IMR-90 (cell line): ENCODE measurements around the gene DAG1. TPM values are rescaled to one million over a fixed set of nuclear protein-coding genes. Genes with fewer than 3 reads are reported as not detected.

Source experiments
- ATAC-seq: fragments of 200-7000 bp; cut with Tn5 transposase; 2 replicates; pipeline ENCODE4 v1.9.1; 2020; ENCODE audit warnings: low read depth, mild to moderate bottlenecking, moderate library complexity
- BruUV-seq: library from RNA; stranded (reverse); fragments of 400-500 nt; replicated peaks from 2 replicates; lab custom pipeline; 2021; lab: Mats Ljungman, UMichigan
- CTCF ChIA-PET: fragments of 300-600 bp; formaldehyde crosslinking; extraction: SDS; loops from one replicate; lab custom pipeline; 2021; ENCODE audit warnings: antibody characterized with exemption; lab: Yijun Ruan, JAX
- POLR2A ChIA-PET: fragments of 300-600 bp; sonication (Branson Sonifier 250); formaldehyde crosslinking; loops from one replicate; lab custom pipeline; 2022; ENCODE audit warnings: antibody characterized with exemption; ENCODE audit not compliant: unreplicated experiment; lab: Charles Lee
- DNase-seq: peaks from one replicate; pipeline ENCODE4 v3.0.0; 2013
- H2AFZ ChIP-seq: replicated peaks from 2 replicates; pipeline ENCODE3; 2013; ENCODE audit warnings: low read length, mild to moderate bottlenecking; ENCODE audit not compliant: poor library complexity
- H2AK5ac ChIP-seq: 2 replicates; pipeline ENCODE4 v1.6.1; 2013; ENCODE audit warnings: low read depth, low read length, inconsistent platforms
- H2AK9ac ChIP-seq: replicated peaks from 2 replicates; pipeline ENCODE3; 2013; ENCODE audit warnings: mild to moderate bottlenecking, low read depth, low read length, moderate library complexity; ENCODE audit not compliant: poor library complexity
- H2BK120ac ChIP-seq: 2 replicates; pipeline ENCODE4 v1.6.1; 2013; ENCODE audit warnings: low read depth, low read length, inconsistent platforms
- H2BK15ac ChIP-seq: 3 replicates; pipeline ENCODE4 v1.6.1; 2013; ENCODE audit warnings: low read depth, low read length, inconsistent platforms
- H2BK20ac ChIP-seq: 2 replicates; pipeline ENCODE4 v1.6.1; 2013; ENCODE audit warnings: low read depth, mild to moderate bottlenecking, inconsistent platforms, low read length, moderate library complexity
- H2BK5ac ChIP-seq: 2 replicates; pipeline ENCODE4 v1.6.1; 2013; ENCODE audit warnings: mild to moderate bottlenecking, low read depth, low read length, inconsistent platforms; ENCODE audit not compliant: poor library complexity, severe bottlenecking
- H3K14ac ChIP-seq: replicated peaks from 2 replicates; pipeline ENCODE4 v1.6.1; 2013; ENCODE audit warnings: low read depth, low read length, inconsistent platforms
- H3K18ac ChIP-seq: 2 replicates; pipeline ENCODE4 v1.6.1; 2013; ENCODE audit warnings: low read depth, low read length, control low read depth
- H3K23ac ChIP-seq: 2 replicates; pipeline ENCODE4 v1.6.1; 2013; ENCODE audit warnings: low read depth, low read length, inconsistent platforms
- H3K27ac ChIP-seq: 2 replicates; pipeline ENCODE4 v1.5.1; 2013; ENCODE audit warnings: mild to moderate bottlenecking, control low read depth, low read length; ENCODE audit not compliant: insufficient read depth
- H3K27me3 ChIP-seq: 2 replicates; pipeline ENCODE4 v1.6.1; 2013; ENCODE audit warnings: low read length; ENCODE audit not compliant: control insufficient read depth, insufficient read depth
- H3K36me3 ChIP-seq: 2 replicates; pipeline ENCODE4 v1.6.1; 2013; ENCODE audit warnings: low read length, mixed read lengths; ENCODE audit not compliant: control insufficient read depth, insufficient read depth
- H3K4ac ChIP-seq: 2 replicates; pipeline ENCODE4 v1.6.1; 2013; ENCODE audit warnings: low read depth, low read length, inconsistent platforms
- H3K4me1 ChIP-seq: 2 replicates; pipeline ENCODE4 v1.6.1; 2013; ENCODE audit warnings: low read length, mixed read lengths; ENCODE audit not compliant: control insufficient read depth, insufficient read depth
- H3K4me2 ChIP-seq: 2 replicates; pipeline ENCODE4 v1.6.1; 2013; ENCODE audit warnings: low read depth, mild to moderate bottlenecking, control low read depth, low read length, moderate library complexity
- H3K4me3 ChIP-seq: 2 replicates; pipeline ENCODE4 v1.5.1; 2013; ENCODE audit warnings: low read depth, mild to moderate bottlenecking, control low read depth, low read length, moderate library complexity; ENCODE audit not compliant: insufficient read depth
- H3K56ac ChIP-seq: 2 replicates; pipeline ENCODE4 v1.6.1; 2013; ENCODE audit warnings: low read length, inconsistent platforms; ENCODE audit not compliant: insufficient read depth; ENCODE audit errors: extremely low read depth
- H3K79me1 ChIP-seq, 2 experiments: 2 replicates each; pipeline ENCODE4 v1.6.1; 2013; ENCODE audit warnings: low read length in 2 of 2, inconsistent platforms in 1 of 2, low read depth in 1 of 2
- H3K9ac ChIP-seq: 2 replicates; pipeline ENCODE4 v1.6.1; 2013; ENCODE audit warnings: low read depth, low read length, control low read depth
- H3K9me1 ChIP-seq: 2 replicates; pipeline ENCODE4 v1.6.1; 2013; ENCODE audit warnings: low read length, inconsistent platforms; ENCODE audit not compliant: insufficient read depth
- H3K9me3 ChIP-seq: 2 replicates; pipeline ENCODE4 v1.6.1; 2013; ENCODE audit warnings: low read length; ENCODE audit not compliant: control insufficient read depth, insufficient read depth
- H4K20me1 ChIP-seq: 2 replicates; pipeline ENCODE4 v1.6.1; 2013; ENCODE audit warnings: low read length, inconsistent platforms; ENCODE audit not compliant: insufficient read depth
- H4K5ac ChIP-seq: 2 replicates; pipeline ENCODE4 v1.6.1; 2013; ENCODE audit warnings: mild to moderate bottlenecking, low read depth, low read length, control low read depth
- H4K8ac ChIP-seq, 2 experiments: 2 replicates each; pipeline ENCODE4 v1.6.1; 2013; ENCODE audit warnings: low read depth in 2 of 2, low read length in 2 of 2, control low read depth in 1 of 2, inconsistent platforms in 1 of 2
- H4K91ac ChIP-seq: 2 replicates; pipeline ENCODE4 v1.6.1; 2013; ENCODE audit warnings: low read depth, low read length, inconsistent platforms; ENCODE audit not compliant: insufficient read depth
- BHLHE40 ChIP-seq: fragments of 150-350 bp; IDR thresholded peaks from 2 replicates; pipeline ENCODE4 v1.6.1; 2016; ENCODE audit warnings: mild to moderate bottlenecking, low read depth, low read length
- CEBPB ChIP-seq: IDR thresholded peaks from 2 replicates; pipeline ENCODE4 v1.6.1; 2012; ENCODE audit warnings: low read depth, low read length, improper control_type of control experiment
- CHD1 ChIP-seq: IDR thresholded peaks from 2 replicates; pipeline ENCODE4 v1.6.1; 2012; ENCODE audit warnings: low read depth, low read length, improper control_type of control experiment
- ELK1 ChIP-seq: fragments of 150-350 bp; IDR thresholded peaks from 2 replicates; pipeline ENCODE4 v1.6.1; 2016; ENCODE audit warnings: low read depth, mild to moderate bottlenecking, low read length, moderate library complexity, borderline replicate concordance
- FOS ChIP-seq: fragments of 150-350 bp; IDR thresholded peaks from 2 replicates; pipeline ENCODE4 v1.6.1; 2016; ENCODE audit warnings: low read depth, low read length
- MAFK ChIP-seq: IDR thresholded peaks from 2 replicates; pipeline ENCODE4 v1.6.1; 2012; ENCODE audit warnings: low read depth, low read length, improper control_type of control experiment
- MAZ ChIP-seq: IDR thresholded peaks from 2 replicates; pipeline ENCODE4 v1.6.1; 2012; ENCODE audit warnings: low read depth, mild to moderate bottlenecking, low read length, improper control_type of control experiment, moderate library complexity, borderline replicate concordance
- MXI1 ChIP-seq: IDR thresholded peaks from 2 replicates; pipeline ENCODE4 v1.6.1; 2012; ENCODE audit warnings: low read depth, mild to moderate bottlenecking, low read length, moderate library complexity, borderline replicate concordance
- NFE2L2 ChIP-seq: fragments of 150-350 bp; IDR thresholded peaks from 2 replicates; pipeline ENCODE4 v1.6.1; 2016; ENCODE audit warnings: low read depth, mild to moderate bottlenecking, low read length
- POLR2A ChIP-seq: IDR thresholded peaks from 2 replicates; pipeline ENCODE4 v1.6.1; 2012; ENCODE audit warnings: mild to moderate bottlenecking, low read depth, low read length
- RAD21 ChIP-seq: IDR thresholded peaks from 2 replicates; pipeline ENCODE4 v1.6.1; 2012; ENCODE audit warnings: low read length, improper control_type of control experiment
- RCOR1 ChIP-seq: IDR thresholded peaks from 2 replicates; pipeline ENCODE4 v1.6.1; 2012; ENCODE audit warnings: mild to moderate bottlenecking, low read length, improper control_type of control experiment; ENCODE audit not compliant: insufficient replicate concordance
- RFX5 ChIP-seq: IDR thresholded peaks from 2 replicates; pipeline ENCODE4 v1.8.0; 2012; ENCODE audit warnings: low read depth, mild to moderate bottlenecking, low read length, moderate library complexity
- SMC3 ChIP-seq: fragments of 150-350 bp; IDR thresholded peaks from 2 replicates; pipeline ENCODE4 v1.6.1; 2016; ENCODE audit warnings: low read depth, mild to moderate bottlenecking, antibody characterized with exemption, low read length, moderate library complexity
- dilution Hi-C: fragments of 300-500 bp; cut with HindIII; formaldehyde crosslinking; loops from one replicate; pipeline ENCODE4 v1.14.3; 2018; ENCODE audit warnings: low sequenced_read_pairs; ENCODE audit not compliant: unreplicated experiment
- in situ Hi-C: fragments of 300-500 bp; cut with MboI; formaldehyde crosslinking; loops from 3 replicates; pipeline ENCODE4 v1.14.3; 2019; ENCODE audit warnings: low sequenced_read_pairs, inconsistent platforms, mixed read lengths
- intact Hi-C: fragments of 100-400 bp; cut with micrococcal nuclease; formaldehyde crosslinking; loops from 2 replicates; pipeline ENCODE4 v1.10.0; 2022
- polyA plus RNA-seq, 3 experiments: library from polyadenylated mRNA; depleted of rRNA; stranded (reverse); fragments of >200 nt; gene quantifications; 2 replicates each; pipeline ENCODE4 v1.2.3, GENCODE V29; 2012; ENCODE audit warnings: low replicate concordance in 1 of 3
- total RNA-seq: library from RNA; depleted of rRNA; stranded (reverse); fragments of >200 nt; gene quantifications from 2 replicates; pipeline ENCODE4 v1.2.3, GENCODE V29; 2012
- TF ChIP-seq, protein P1 (sequence below): conservative IDR thresholded peaks from 2 replicates; pipeline ENCODE4 v1.5.1; 2012; ENCODE audit warnings: mild to moderate bottlenecking, low read depth, low read length, improper control_type of control experiment
- TF ChIP-seq, protein P2 (sequence below): fragments of 150-350 bp; IDR thresholded peaks from 2 replicates; pipeline ENCODE4 v1.6.1; 2017; ENCODE audit warnings: mild to moderate bottlenecking, antibody characterized with exemption, low read length, low read depth

The DAG1 gene
- total and polyA plus RNA-seq, 2 of the 4 experiments (the other 2 are of a cell fraction) = 31.0 to 40.2 TPM

GRCh38 chr3:49568965-49569364 is 98.9 kb downstream of the DAG1 start:
- H2AFZ ChIP-seq = no peak overlapping the region
- no peak overlapping the region for H2AK5ac ChIP-seq
- no peak overlapping the region for H3K14ac ChIP-seq
- DNase-seq (no peak), ATAC-seq (no peak)
- in situ Hi-C loops = no loop called here
- H3K18ac ChIP-seq = no peak overlapping the region
- TF ChIP-seq POLR2A (no peak), RCOR1 (no peak), MAZ (no peak), SMC3 (no peak), RAD21 (no peak), CHD1 (no peak), BHLHE40 (no peak), CEBPB (no peak), NFE2L2 (no peak), MAFK (no peak), FOS (no peak), MXI1 (no peak), RFX5 (no peak), ELK1 (no peak)
- TF ChIP-seq, protein P1, sequence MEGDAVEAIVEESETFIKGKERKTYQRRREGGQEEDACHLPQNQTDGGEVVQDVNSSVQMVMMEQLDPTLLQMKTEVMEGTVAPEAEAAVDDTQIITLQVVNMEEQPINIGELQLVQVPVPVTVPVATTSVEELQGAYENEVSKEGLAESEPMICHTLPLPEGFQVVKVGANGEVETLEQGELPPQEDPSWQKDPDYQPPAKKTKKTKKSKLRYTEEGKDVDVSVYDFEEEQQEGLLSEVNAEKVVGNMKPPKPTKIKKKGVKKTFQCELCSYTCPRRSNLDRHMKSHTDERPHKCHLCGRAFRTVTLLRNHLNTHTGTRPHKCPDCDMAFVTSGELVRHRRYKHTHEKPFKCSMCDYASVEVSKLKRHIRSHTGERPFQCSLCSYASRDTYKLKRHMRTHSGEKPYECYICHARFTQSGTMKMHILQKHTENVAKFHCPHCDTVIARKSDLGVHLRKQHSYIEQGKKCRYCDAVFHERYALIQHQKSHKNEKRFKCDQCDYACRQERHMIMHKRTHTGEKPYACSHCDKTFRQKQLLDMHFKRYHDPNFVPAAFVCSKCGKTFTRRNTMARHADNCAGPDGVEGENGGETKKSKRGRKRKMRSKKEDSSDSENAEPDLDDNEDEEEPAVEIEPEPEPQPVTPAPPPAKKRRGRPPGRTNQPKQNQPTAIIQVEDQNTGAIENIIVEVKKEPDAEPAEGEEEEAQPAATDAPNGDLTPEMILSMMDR = no peak
- TF ChIP-seq, protein P2, sequence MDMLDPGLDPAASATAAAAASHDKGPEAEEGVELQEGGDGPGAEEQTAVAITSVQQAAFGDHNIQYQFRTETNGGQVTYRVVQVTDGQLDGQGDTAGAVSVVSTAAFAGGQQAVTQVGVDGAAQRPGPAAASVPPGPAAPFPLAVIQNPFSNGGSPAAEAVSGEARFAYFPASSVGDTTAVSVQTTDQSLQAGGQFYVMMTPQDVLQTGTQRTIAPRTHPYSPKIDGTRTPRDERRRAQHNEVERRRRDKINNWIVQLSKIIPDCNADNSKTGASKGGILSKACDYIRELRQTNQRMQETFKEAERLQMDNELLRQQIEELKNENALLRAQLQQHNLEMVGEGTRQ = no peak
- no peaks in the 10 kb centered on the region for H3K79me1 ChIP-seq
- no peak overlapping the region for H2BK15ac ChIP-seq
- 0 out of 2 replicates have a peak, but pooled peaks cover 2% of the 10 kb centered on the region for H3K9me1 ChIP-seq
- no peak overlapping the region for H4K5ac ChIP-seq
- ChIA-PET POLR2A (no interaction called here), CTCF (no interaction called here)
- H3K36me3 ChIP-seq = no peaks in the 10 kb centered on the region
- no peak overlapping the region for H3K4ac ChIP-seq
- H2AK9ac ChIP-seq = no peak overlapping the region
- H3K27me3 ChIP-seq = peaks cover 49% of the 10 kb centered on the region
- intact Hi-C loops = loop anchor here (5.0 kb wide), 1 partner anchor 48 kb away; no protein-coding TSS in a partner anchor
- H2BK20ac ChIP-seq = no peak overlapping the region
- dilution Hi-C loops = no loop called here
- H2BK120ac ChIP-seq = no peak overlapping the region
- no peak overlapping the region for H4K8ac ChIP-seq
- H3K56ac ChIP-seq = no peak overlapping the region
- no peak overlapping the region for H3K23ac ChIP-seq
- H3K27ac ChIP-seq = no peak overlapping the region
- BruUV-seq = no TSS peak
- H3K4me1 ChIP-seq = no peaks in the 10 kb centered on the region
- no peaks in the 10 kb centered on the region for H3K9me3 ChIP-seq
- no peak overlapping the region for H2BK5ac ChIP-seq
- no peak overlapping the region for H3K4me3 ChIP-seq
- H3K4me2 ChIP-seq = no peak overlapping the region
- H4K20me1 ChIP-seq = no peaks in the 10 kb centered on the region
- H4K91ac ChIP-seq = no peak overlapping the region
- H3K9ac ChIP-seq = no peak overlapping the region
